Esophagus squamous epithelium (tissue), 4 donors: Measurements from ENCODE around the gene ECE2.

Experiments
- CTCF ChIP-seq, 6 experiments: fragments of 450-650 bp in 4 of 6; fragments of 200-600 bp in 2 of 6; sonication (generic) in 2 of 6; IDR thresholded peaks; one replicate each; pipeline ENCODE4 v1.5.1; 2016 to 2019; ENCODE audit warnings: antibody characterized with exemption in 6 of 6, mild to moderate bottlenecking in 4 of 6, moderate library complexity in 4 of 6
- POLR2A ChIP-seq, 4 donors: fragments of 450-650 bp; IDR thresholded peaks; one replicate each; pipeline ENCODE4 v1.6.1; 2017; ENCODE audit warnings: antibody characterized with exemption in 4 of 4, mild to moderate bottlenecking in 4 of 4, moderate library complexity in 3 of 4

DNA sequence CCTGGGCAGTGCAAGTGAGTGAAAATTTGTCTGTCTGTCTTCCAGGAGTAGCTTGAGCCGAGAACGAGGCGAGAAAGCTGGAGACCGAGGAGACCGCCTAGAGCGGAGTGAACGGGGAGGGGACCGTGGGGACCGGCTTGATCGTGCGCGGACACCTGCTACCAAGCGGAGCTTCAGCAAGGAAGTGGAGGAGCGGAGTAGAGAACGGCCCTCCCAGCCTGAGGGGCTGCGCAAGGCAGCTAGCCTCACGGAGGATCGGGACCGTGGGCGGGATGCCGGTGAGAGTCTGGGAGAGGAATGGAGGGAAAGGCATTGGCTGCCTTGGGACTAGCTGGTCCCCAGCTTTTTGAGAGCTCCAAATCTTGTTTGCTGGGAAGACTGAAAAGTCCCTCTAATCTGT is 51.3 kb downstream of the ECE2 start:
- TF ChIP-seq POLR2A (IDR thresholded peaks at IDR 0.05) (no peak), CTCF (IDR thresholded peaks at IDR 0.05) (no peak)
